ENCODE data around the gene TMEM60.
"Not testable (repeated sequence)": the region's sequence is repeated elsewhere in the genome, so short reads cannot be mapped to it uniquely, and the experiment has no call there.

TMEM60 gene

GRCh38 chr7:77798394-77799077 is at the start of gene TMEM60, which contains the start of gene PHTF2:
TSS of gene TMEM60 (minus strand) at chr7:77798434. CDS start at chr7:77794373, 4,061 bp downstream.
TSS of gene PHTF2 (plus strand) at chr7:77798773.
- DNase-seq (ENCODE audit: low read depth in 2 of 2) = peak; percentile 89 to 96

- no peak for DNase-seq (ENCODE audit: low read depth in 2 of 2)
Observed at GRCh38 chr7:77846317-77847092, 48.3 kb upstream of the TMEM60 start.

- no peak for DNase-seq (ENCODE audit: low read depth in 2 of 2)
Observed at GRCh38 chr7:77843194-77843593, 45.0 kb upstream of the TMEM60 start.

GRCh38 chr7:77839919-77840318 is 41.7 kb upstream of the TMEM60 start:
- DNase-seq (ENCODE audit: low read depth in 2 of 2) = no peak

- no peak for DNase-seq (ENCODE audit: low read depth in 2 of 2)
Observed at GRCh38 chr7:77838929-77839491, 40.8 kb upstream of the TMEM60 start.

- DNase-seq (ENCODE audit: low read depth in 2 of 2) = no peak
Observed at GRCh38 chr7:77837966-77838365, 39.7 kb upstream of the TMEM60 start.

GRCh38 chr7:77837275-77837674 is 39.0 kb upstream of the TMEM60 start:
- no peak for DNase-seq (ENCODE audit: low read depth in 2 of 2)

- not testable (repeated sequence) for DNase-seq (ENCODE audit: low read depth in 2 of 2)
Observed at GRCh38 chr7:77836425-77836824, 38.2 kb upstream of the TMEM60 start.

- no peak for DNase-seq (ENCODE audit: low read depth in 2 of 2)
Observed at GRCh38 chr7:77833136-77833535, 34.9 kb upstream of the TMEM60 start.

- no peak for DNase-seq (ENCODE audit: low read depth in 2 of 2)
Observed at GRCh38 chr7:77831953-77832352, 33.7 kb upstream of the TMEM60 start.

- no peak for DNase-seq (ENCODE audit: low read depth in 2 of 2)
Observed at GRCh38 chr7:77831481-77831880, 33.2 kb upstream of the TMEM60 start.

- DNase-seq (ENCODE audit: low read depth in 2 of 2) = no peak
Observed at GRCh38 chr7:77830649-77831355, 32.6 kb upstream of the TMEM60 start.

GRCh38 chr7:77827999-77828398 is 29.8 kb upstream of the TMEM60 start:
- DNase-seq (ENCODE audit: low read depth in 2 of 2) = no peak

GRCh38 chr7:77826300-77826699 is 28.1 kb upstream of the TMEM60 start:
- no peak for DNase-seq (ENCODE audit: low read depth in 2 of 2)

GRCh38 chr7:77825131-77825530 is 26.9 kb upstream of the TMEM60 start:
- no peak for DNase-seq (ENCODE audit: low read depth in 2 of 2)

GRCh38 chr7:77824636-77825035 is 26.4 kb upstream of the TMEM60 start:
- no peak for DNase-seq (ENCODE audit: low read depth in 2 of 2)

- DNase-seq (ENCODE audit: low read depth in 2 of 2) = no peak
Observed at GRCh38 chr7:77823787-77824186, 25.6 kb upstream of the TMEM60 start.

- no peak for DNase-seq (ENCODE audit: low read depth in 2 of 2)
Observed at GRCh38 chr7:77822269-77822668, 24.0 kb upstream of the TMEM60 start.

- DNase-seq (ENCODE audit: low read depth in 2 of 2) = no peak
Observed at GRCh38 chr7:77820967-77821366, 22.7 kb upstream of the TMEM60 start.

GRCh38 chr7:77819021-77819420 is 20.8 kb upstream of the TMEM60 start:
- no peak for DNase-seq (ENCODE audit: low read depth in 2 of 2)

- no peak for DNase-seq (ENCODE audit: low read depth in 2 of 2)
Observed at GRCh38 chr7:77813180-77813579, 14.9 kb upstream of the TMEM60 start.

GRCh38 chr7:77812290-77812685 is 14.1 kb upstream of the TMEM60 start:
- no peak for DNase-seq (ENCODE audit: low read depth in 2 of 2)

Measured in stimulated activated CD4-positive, alpha-beta T cell treated with anti-CD3 and anti-CD28 coated beads, Interleukin-12 subunit alpha, Interleukin-12 subunit beta, amount 100 ng/mL, for 24 hours (primary cell).